HG03558 (cell line): ENCODE measurements around the gene LIMS1.
"Not testable (repeated sequence)": the region's sequence is repeated elsewhere in the genome, so short reads cannot be mapped to it uniquely, and the experiment has no call there.

Source experiments
- ATAC-seq: cut with Tn5 transposase; IDR thresholded peaks from one replicate; pipeline ENCODE4 v1.9.1; 2021; ENCODE audit warnings: moderate number of reproducible peaks; ENCODE audit not compliant: unreplicated experiment; ENCODE audit errors: extremely low read depth

The LIMS1 gene

GRCh38 chr2:108629417-108629816, 95.1 kb downstream of the LIMS1 start:
- peak; percentile 54 for ATAC-seq

- ATAC-seq: no peak
These were observed 96.5 kb downstream of the LIMS1 start for GRCh38 chr2:108630567-108631405.

- no peak for ATAC-seq
These were observed 98.3 kb downstream of the LIMS1 start for GRCh38 chr2:108632332-108633160.

- ATAC-seq: no peak
These were observed 99.1 kb downstream of the LIMS1 start for GRCh38 chr2:108633409-108633808.

- no peak for ATAC-seq
These were observed 99.7 kb downstream of the LIMS1 start for GRCh38 chr2:108634011-108634410.

- ATAC-seq: no peak
These were observed 100.4 kb downstream of the LIMS1 start for GRCh38 chr2:108634576-108635160.

GRCh38 chr2:108635630-108636354, 101.5 kb downstream of the LIMS1 start:
- ATAC-seq: peak; percentile 7

GRCh38 chr2:108637304-108637669, 103.0 kb downstream of the LIMS1 start:
- no peak for ATAC-seq

GRCh38 chr2:108640731-108641130, 106.5 kb downstream of the LIMS1 start:
- no peak for ATAC-seq

GRCh38 chr2:108641756-108642155, 107.5 kb downstream of the LIMS1 start:
- ATAC-seq: no peak

GRCh38 chr2:108643261-108643849, 109.1 kb downstream of the LIMS1 start:
- no peak for ATAC-seq

- not testable (repeated sequence) for ATAC-seq
These were observed 109.6 kb downstream of the LIMS1 start for GRCh38 chr2:108643862-108644261.

GRCh38 chr2:108644446-108644845, 110.2 kb downstream of the LIMS1 start:
- not testable (repeated sequence) for ATAC-seq

- ATAC-seq: not testable (repeated sequence)
These were observed 114.5 kb downstream of the LIMS1 start for GRCh38 chr2:108648796-108649195.

- not testable (repeated sequence) for ATAC-seq
These were observed 116.2 kb downstream of the LIMS1 start for GRCh38 chr2:108650465-108650864.

GRCh38 chr2:108651468-108651867, 117.2 kb downstream of the LIMS1 start:
- ATAC-seq: not testable (repeated sequence)

GRCh38 chr2:108652187-108652931, 118.1 kb downstream of the LIMS1 start:
- ATAC-seq: peak; percentile 76

GRCh38 chr2:108653425-108653824, 119.2 kb downstream of the LIMS1 start:
- not testable (repeated sequence) for ATAC-seq

- ATAC-seq: not testable (repeated sequence)
These were observed 119.6 kb downstream of the LIMS1 start for GRCh38 chr2:108653849-108654248.
